Right lobe of liver (tissue), 4 donors: ENCODE data around the gene GRID1.

Source experiments
- POLR2A ChIP-seq: fragments of 450-650 bp; IDR thresholded peaks from one replicate; pipeline ENCODE4 v1.6.1; 2017; ENCODE audit warnings: antibody characterized with exemption, mild to moderate bottlenecking
- TF ChIP-seq, protein P1 (sequence below), 4 donors: fragments of 200-600 bp in 3 of 4; fragments of 450-650 bp in 1 of 4; IDR thresholded peaks; one replicate each; pipeline versions ENCODE4 v1.5.1 to v1.8.0; 2016 to 2022; ENCODE audit warnings: antibody characterized with exemption in 4 of 4, mild to moderate bottlenecking in 2 of 4
- donor health status: DM: no; HTN: no; CAD: no.
- donor health status: DM: no; HTN: no; CAD: no.
- donor health status: DM: no; HTN: yes; CAD: no.

GRCh38 chr10:85900487-85900886 is 466.1 kb downstream of the GRID1 start:
- TF ChIP-seq, protein P1, sequence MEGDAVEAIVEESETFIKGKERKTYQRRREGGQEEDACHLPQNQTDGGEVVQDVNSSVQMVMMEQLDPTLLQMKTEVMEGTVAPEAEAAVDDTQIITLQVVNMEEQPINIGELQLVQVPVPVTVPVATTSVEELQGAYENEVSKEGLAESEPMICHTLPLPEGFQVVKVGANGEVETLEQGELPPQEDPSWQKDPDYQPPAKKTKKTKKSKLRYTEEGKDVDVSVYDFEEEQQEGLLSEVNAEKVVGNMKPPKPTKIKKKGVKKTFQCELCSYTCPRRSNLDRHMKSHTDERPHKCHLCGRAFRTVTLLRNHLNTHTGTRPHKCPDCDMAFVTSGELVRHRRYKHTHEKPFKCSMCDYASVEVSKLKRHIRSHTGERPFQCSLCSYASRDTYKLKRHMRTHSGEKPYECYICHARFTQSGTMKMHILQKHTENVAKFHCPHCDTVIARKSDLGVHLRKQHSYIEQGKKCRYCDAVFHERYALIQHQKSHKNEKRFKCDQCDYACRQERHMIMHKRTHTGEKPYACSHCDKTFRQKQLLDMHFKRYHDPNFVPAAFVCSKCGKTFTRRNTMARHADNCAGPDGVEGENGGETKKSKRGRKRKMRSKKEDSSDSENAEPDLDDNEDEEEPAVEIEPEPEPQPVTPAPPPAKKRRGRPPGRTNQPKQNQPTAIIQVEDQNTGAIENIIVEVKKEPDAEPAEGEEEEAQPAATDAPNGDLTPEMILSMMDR (IDR thresholded peaks at IDR 0.05): no peak
- TF ChIP-seq POLR2A: no peak
